ENCODE measurements around the gene PLA2G4F.
"Not testable (repeated sequence)": the region's sequence is repeated elsewhere in the genome, so short reads cannot be mapped to it uniquely, and the experiment has no call there.

The PLA2G4F gene

DNA sequence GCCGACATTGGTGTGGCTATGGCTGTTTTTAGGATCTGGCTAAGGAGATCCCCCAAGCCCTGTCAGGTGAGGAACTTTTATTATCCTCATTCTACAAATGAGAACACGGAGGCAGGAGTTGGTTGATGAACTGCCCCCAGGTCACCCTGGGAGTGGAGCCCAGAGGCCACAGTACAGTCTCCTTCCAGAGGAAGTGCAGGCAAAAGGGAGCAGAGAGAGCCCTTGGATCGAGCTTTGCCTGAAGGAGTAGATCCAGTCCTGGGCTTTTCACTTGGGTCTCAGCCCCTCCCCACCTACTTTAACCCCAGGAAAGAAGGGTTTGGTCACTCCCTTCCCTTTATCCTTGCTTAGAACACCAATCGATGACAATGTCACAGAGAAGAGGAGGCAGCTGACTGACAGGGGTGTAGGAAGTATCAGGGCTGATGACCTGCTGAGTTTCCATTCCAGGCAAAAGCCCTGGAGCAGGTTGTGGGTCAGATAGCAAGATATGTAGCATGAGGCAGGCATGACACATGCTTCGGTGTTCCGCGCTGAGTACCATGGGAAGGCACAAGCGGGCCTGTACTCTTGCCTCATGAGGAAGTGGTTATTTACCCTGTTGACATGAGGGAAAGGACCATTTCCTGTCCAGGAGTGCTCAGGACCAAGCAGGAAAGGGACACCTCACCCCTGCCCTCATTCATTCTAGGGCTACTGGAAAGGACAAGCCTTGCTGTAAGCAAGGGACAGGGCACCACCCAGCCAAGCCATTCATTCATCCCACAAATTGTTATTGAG is 56.2 kb downstream of the PLA2G4F start:
- no peak for DNase-seq (ENCODE audit: low read depth, low spot score)

DNA sequence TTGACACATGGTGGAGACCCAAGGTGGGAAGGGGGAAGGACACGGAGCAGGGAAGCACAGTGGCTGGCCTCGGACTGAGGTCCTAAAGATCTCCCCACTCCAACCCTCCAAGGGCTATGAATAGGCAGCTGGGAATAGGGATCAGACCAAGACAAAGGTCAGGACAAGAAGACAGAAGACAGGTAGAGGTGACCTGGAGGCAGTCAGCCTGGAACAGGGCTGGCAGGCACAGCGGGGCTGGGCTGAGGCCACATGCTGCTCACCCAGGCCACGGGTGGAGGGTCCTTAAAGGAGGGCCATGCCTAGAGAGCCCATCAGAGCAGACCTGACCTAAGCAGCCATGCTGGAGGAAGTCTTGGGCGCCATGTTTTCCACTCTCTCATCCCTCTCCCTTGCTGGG is 59.4 kb downstream of the PLA2G4F start:
- DNase-seq (ENCODE audit: low read depth, low spot score), result no peak

DNA sequence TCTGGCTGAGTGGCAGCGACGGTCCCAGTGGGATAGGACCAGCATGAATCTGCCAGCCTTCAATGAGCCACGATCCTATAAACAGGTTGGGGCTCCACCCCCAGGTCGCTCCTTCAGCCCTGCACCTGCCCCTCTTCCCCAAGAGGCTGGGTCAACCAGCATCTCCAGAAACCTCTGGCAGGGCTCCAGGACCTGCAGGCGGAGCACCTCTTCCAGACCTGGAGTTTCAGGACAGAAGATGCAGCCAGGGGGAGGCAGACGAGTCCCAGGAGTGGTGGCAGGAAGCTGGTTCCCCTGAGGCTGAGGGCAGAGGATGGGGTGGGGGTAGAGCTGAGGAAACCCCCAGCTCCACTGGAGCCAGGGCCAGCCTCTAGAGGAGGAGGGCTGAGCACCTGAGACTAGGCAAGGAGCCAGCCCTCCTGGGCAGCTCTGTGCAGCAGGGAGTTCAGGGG is 61.9 kb downstream of the PLA2G4F start, which contains the start of gene PLA2G4D:
TSS of gene PLA2G4D (minus strand) at position 51 of the 452 bp plus-strand sequence. CDS start 103 bp downstream, outside the sequence.
- DNase-seq (ENCODE audit: low read depth, low spot score), result no peak

DNA sequence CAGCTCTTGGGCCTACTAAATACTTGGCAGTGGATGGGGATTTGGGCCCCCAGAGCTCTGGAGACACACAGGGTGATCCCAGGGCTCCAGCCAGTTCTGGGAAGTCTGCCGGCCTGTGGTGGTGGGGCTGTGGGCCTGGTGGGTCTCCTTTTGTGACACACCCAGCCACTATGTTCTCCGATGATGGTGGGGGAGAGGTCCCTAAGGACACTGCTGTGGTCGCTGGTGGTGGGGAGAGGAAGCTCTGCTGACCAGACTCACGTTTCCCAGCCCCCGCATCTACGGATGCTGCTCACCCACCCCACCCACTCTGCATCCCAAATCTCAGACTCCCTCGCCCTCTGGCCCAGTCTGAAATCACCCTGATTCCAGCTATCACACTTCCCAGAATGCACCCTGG is 62.5 kb downstream of the PLA2G4F start:
- DNase-seq (ENCODE audit: low read depth, low spot score), result no peak

DNA sequence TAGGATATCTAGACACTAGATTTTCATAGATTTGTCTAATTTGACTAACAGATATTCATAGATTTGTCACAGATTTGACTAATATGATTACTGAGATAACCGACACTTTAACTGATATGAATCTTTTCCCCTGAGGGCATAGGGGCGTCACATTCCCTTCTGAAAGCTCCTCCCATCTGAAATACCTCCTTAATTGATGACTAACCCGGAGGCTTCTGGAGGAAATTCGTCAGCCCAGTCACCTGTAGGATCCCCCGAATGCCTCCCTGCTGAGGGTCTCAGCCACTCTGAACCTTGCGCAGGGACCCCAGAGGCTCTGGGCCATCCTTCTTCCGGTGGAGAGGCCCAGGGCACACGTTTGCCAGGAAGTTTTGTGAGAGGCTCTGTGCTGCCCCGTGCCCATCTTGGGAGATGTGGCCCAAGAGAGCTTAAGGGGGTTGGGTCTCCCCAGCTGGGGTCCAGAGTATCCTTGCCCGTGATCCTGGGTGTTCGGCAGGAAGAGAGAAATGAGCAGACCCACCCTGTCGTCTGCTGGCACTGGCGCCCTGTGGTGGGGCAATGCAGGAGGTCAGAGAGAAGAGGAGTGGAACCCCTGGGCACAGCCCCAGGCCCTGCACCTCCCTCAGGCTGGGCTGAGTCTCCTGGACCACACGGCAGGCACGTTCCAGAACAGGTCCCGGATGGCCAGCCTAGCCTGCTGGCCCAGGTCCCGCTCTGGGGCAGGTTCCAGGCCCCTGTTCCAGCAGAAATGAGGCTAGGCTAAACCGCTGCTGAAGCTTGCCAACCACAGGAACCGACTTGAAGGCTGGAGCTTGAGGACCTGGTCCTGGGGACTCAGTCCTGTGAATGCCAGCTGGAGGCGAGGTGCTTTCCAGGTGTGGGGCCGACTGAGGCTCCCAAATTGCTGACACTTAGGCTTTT is 63.8 kb downstream of the PLA2G4F start:
- DNase-seq (ENCODE audit: low read depth, low spot score), result no peak

DNA sequence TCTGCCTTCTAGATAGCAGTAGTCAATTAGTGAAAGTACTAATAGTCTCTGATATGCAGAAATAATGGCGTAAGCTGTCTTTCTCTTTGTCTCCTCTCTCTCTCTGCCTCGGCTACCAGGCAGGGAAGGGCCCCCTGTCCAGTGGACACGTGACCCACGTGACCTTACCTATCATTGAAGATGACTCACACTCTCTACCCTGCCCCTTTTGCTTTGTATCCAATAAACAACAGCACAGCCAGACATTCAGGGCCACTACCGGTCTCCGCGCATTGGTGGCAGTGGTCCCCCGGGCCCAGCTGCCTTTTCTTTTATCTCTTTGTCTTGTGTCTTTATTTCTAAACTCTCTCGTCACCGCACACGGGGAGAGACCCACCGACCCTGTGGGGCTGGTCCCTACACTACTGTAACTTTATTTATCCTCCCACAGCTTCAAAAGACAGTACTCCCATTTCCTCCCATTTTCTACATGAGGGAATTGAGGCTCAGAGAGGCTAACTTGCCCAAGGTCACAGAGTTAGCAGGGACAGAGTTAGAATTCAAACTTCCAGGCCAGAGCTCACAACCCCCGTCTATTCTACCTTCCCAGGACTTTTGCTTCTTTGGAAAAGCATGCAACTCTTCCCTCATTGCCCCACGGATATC is 64.6 kb downstream of the PLA2G4F start:
- DNase-seq (ENCODE audit: low read depth, low spot score), result not testable (repeated sequence)

DNA sequence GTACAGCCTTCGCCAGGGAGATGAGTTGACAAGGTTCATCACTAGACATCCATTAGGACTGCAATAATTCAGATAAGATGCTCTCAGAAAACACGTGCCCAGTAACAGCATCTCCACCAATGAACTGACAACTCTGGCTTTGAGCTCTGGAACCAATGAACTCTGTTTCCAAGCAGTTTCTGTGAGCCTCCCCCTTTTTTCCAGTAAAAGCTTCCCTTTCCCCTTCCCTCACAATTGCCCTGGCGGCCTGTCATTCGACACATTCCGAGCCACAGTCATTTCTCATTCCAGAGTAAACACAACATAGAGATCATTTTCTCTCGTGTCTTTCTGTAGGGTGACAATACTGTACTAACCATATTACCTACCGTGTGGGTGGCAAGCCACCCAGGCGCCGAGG is 65.7 kb downstream of the PLA2G4F start:
- DNase-seq (ENCODE audit: low read depth, low spot score), result no peak

DNA sequence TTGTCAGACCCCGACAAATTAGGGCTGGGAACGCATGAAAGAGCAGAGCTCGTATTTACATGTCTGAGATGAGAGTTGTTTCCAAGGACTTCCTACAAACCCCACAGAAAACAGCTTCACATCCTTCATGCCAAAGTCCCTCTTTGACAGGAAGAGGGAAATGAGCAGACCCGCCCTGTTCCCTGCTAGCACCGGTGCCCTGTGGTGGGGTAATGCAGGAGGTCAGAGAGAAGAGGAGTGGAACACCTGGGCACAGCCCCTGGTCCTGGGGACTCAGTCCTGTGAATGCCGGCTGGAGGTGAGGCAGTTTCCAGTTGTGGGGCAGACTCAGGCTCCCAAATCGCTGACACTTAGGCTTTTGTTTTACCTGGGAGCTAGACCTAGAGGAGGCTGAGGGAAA is 66.1 kb downstream of the PLA2G4F start:
- DNase-seq (ENCODE audit: low read depth, low spot score), result no peak

DNA sequence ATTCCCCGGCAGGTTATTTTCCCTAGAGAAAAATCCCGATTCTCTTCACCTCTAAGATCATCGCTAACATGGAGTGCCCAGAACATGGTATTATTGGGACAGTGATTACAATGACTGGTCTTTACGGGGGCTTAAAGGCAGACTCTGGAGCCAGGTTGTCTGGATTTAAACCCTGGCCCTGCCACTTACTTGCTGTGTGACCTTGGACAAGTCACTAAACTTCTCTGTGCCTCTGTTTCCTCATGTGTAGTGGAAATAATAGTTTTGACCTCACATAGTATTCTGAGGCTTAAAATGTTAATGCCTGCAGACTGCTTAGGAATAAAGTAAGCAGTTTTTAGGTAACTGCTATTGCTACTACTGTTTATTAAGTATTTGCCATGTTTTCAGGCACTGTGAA is 66.5 kb downstream of the PLA2G4F start:
- DNase-seq (ENCODE audit: low read depth, low spot score), result no peak
